Activated naive CD4-positive, alpha-beta T cell treated with anti-CD3 and anti-CD28 coated beads for 36 hours (primary cell): ENCODE results near the gene ARHGEF35. TPM values are rescaled to one million over a fixed set of nuclear protein-coding genes. Genes with fewer than 3 reads are reported as not detected.
"Not testable (repeated sequence)": the region's sequence is repeated elsewhere in the genome, so short reads cannot be mapped to it uniquely, and the experiment has no call there.

Source experiments
- CTCF ChIA-PET: fragments of 350-600 bp; sonication (Branson Sonifier 250); formaldehyde crosslinking; loops from one replicate; lab custom pipeline; 2021; ENCODE audit warnings: antibody characterized with exemption; lab: Charles Lee
- DNase-seq: peaks from one replicate; pipeline ENCODE4 v3.0.0-alpha.2; 2020
- H3K27ac Mint-ChIP-seq: one replicate; pipeline ENCODE4 v1.8.0; 2021; ENCODE audit warnings: mild to moderate bottlenecking, mixed read lengths
- H3K27me3 Mint-ChIP-seq: one replicate; pipeline ENCODE4 v1.8.0; 2021; ENCODE audit warnings: low read depth, mixed read lengths
- H3K36me3 Mint-ChIP-seq: one replicate; pipeline ENCODE4 v1.8.0; 2021; ENCODE audit warnings: low read depth, mixed read lengths
- H3K4me1 Mint-ChIP-seq: one replicate; pipeline ENCODE4 v1.8.0; 2021; ENCODE audit warnings: low read depth, mixed read lengths
- H3K4me3 Mint-ChIP-seq: one replicate; pipeline ENCODE4 v1.8.0; 2021; ENCODE audit warnings: mild to moderate bottlenecking, moderate library complexity, mixed read lengths
- H3K9me3 Mint-ChIP-seq: one replicate; pipeline ENCODE4 v1.8.0; 2021; ENCODE audit warnings: mixed read lengths
- intact Hi-C: fragments of 100-400 bp; cut with micrococcal nuclease; formaldehyde crosslinking; loops from one replicate; pipeline ENCODE4 v1.15.1; 2023
- total RNA-seq, 2 experiments: library from RNA; stranded (reverse); gene quantifications; one replicate each; pipeline ENCODE4 v1.2.3, GENCODE V29; 2021

ARHGEF35 gene
- total RNA-seq, 2 experiments from 2014 or later: 6.5 to 7.6 TPM

DNA sequence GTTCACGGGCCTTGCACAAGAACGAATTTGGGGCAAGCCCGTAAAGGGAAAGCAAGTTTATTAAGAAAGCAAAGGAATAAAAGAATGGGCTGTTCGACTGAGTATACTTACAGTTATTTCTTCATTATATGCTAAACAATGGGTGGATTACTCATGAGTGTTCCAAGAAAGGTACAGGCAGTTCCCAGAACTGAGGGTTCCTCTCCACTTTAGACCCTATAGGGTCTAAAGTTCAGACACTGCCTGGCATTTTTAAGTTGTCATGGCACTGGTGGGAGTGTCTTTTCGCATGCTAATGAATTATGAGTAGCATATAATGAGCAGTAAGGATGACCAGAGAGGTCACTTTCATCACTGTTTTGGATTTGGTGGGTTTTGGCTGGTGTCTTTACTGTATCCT, 9.7 kb upstream of the ARHGEF35 start:
- H3K4me3 Mint-ChIP-seq, H3K36me3 Mint-ChIP-seq, intact Hi-C loops, H3K27ac Mint-ChIP-seq, H3K9me3 Mint-ChIP-seq, DNase-seq, CTCF ChIA-PET, H3K4me1 Mint-ChIP-seq, H3K27me3 Mint-ChIP-seq: not testable (repeated sequence)

DNA sequence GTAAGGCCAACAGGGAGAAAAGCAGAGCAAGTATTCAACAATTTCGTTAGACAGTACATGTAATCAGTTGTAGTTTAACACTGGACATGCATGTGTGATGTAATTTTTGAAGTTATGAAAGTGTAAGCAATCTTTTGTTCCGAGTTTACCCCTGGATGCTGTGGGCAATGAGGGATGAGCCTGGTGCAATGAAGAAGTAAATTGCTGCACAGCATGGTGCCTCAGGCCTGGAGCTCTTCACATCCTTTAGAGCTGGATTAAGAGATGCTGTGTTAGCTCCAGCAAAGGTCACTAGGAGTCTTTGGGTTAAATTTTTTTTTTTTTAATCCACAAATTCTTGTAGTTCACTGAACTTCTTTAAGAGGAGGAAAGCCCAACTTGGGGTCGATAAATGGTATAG, 7.5 kb upstream of the ARHGEF35 start:
- CTCF ChIA-PET, H3K9me3 Mint-ChIP-seq, H3K4me1 Mint-ChIP-seq, intact Hi-C loops, DNase-seq, H3K36me3 Mint-ChIP-seq, H3K27me3 Mint-ChIP-seq, H3K27ac Mint-ChIP-seq, H3K4me3 Mint-ChIP-seq: not testable (repeated sequence)

DNA sequence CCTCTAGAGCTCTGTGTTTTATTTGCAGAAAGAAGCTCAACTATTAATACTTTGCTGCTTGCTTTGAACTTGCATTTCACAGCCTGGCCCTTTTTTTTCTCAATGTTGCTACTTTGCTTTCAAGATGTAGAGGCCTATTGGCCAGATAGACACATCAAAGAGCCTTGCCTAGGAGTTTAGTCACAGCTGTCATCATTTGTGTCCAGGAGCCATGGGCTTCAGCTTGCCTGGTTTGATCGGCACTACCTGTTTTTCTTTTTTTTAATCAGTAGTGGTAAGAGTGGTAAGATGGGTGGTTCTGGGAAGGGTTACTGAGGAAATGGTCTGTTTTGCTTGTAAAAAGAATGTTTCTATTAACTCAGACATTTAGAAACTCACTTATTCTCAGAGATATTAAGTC, 6.3 kb upstream of the ARHGEF35 start:
- H3K27me3 Mint-ChIP-seq, H3K4me3 Mint-ChIP-seq, H3K36me3 Mint-ChIP-seq, CTCF ChIA-PET, H3K9me3 Mint-ChIP-seq, H3K27ac Mint-ChIP-seq, DNase-seq, intact Hi-C loops: not testable (repeated sequence)
- H3K4me1 Mint-ChIP-seq: peaks cover 12% of the 10 kb centered on the region

DNA sequence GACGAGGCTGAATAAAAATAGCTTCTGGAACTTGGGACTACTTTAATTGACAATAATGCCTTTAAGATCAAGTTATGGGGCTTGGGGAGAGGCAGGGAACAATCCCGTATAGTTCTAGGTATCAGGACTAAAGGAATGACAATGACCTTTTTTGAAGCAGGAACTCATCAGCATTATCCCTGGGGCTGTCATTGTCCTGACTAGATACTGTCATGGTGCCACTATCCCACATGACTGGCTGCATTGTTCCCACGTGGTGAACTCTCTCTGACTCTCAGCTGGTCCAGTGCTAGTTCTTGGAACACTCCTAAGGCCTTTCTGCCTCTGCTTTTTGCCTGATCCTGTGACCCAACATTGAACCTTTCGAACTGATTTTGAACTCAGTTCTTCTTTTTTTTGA, 3.3 kb upstream of the ARHGEF35 start:
- CTCF ChIA-PET, H3K36me3 Mint-ChIP-seq, intact Hi-C loops: not testable (repeated sequence)

DNA sequence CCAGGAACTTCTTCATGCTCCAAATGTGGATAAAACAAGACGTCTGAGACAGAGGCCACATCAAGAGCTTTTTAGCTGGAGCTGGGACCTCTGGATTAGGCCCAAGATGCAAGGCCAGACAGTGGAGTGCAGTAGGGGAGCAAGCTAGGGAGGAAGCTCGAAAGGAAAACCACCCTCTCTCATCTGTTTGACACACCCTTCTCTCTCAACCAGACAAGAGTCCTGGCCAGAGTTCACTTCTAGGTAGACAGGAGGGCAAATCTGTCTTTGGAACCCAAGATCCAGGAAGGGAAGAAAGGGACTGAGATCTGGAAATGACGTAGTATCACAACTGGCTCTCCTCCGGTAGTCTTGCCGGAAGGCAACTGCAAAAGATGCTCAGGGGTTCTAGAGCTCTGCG, 1.2 kb downstream of the ARHGEF35 start:
- H3K4me1 Mint-ChIP-seq: peaks cover 12% of the 10 kb centered on the region
- intact Hi-C loops, CTCF ChIA-PET, H3K36me3 Mint-ChIP-seq, H3K27ac Mint-ChIP-seq, H3K27me3 Mint-ChIP-seq, H3K9me3 Mint-ChIP-seq, H3K4me3 Mint-ChIP-seq, DNase-seq: not testable (repeated sequence)

More for the DNA sequence above, 3.3 kb upstream of the ARHGEF35 start:
- not testable (repeated sequence) for DNase-seq, H3K27me3 Mint-ChIP-seq, H3K9me3 Mint-ChIP-seq, H3K27ac Mint-ChIP-seq, H3K4me3 Mint-ChIP-seq
- peaks cover 14% of the 10 kb centered on the region for H3K4me1 Mint-ChIP-seq

DNA sequence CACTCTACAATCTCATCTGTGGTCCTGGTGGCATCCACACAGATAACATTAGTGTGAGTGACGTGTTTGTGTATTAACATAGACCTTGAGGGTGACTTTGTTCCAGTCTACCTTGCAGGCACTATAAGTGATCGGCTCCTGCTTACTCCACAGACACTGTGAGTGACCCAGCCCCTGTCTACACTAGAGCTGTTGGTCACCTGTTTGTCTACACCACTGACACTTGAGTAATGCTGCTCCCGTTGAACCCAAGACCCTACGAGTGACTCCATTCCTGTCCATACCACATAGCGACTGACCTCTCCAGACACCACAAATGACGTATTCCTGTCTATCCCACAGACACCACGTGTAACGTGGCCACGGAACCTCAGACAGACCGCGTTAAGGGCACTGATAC, 1.9 kb downstream of the ARHGEF35 start:
- H3K36me3 Mint-ChIP-seq, H3K4me3 Mint-ChIP-seq, DNase-seq, H3K27ac Mint-ChIP-seq, H3K4me1 Mint-ChIP-seq, H3K27me3 Mint-ChIP-seq, CTCF ChIA-PET, H3K9me3 Mint-ChIP-seq, intact Hi-C loops: not testable (repeated sequence)

DNA sequence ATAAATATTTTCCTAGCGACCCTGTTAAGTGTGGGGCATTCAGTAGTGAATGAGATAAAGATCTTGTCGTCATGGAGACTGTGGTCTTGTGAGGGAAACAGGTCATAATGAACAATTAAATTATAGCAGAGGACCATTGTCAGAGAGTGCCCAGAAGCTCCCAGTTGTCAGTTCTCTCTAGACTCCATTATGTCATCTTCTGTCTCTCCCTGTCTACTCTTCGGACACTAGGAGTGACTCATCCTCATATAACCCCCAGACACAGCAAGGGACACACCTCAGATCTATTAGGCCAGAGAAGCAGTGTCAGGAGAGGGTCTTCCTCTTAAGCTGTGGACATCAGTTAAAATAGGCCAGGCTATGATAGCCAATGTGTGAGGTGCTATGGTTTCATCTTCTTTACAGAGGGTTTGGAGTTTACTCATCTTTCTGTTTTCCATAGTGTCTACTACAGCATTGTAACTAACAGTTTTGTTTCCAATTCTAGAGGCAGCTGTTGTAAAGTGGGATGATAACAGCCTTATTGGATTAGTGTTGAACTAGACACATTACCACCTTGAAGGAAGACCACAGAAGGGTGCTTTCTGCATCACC, 7.0 kb downstream of the ARHGEF35 start:
- H3K4me3 Mint-ChIP-seq, H3K27ac Mint-ChIP-seq, H3K36me3 Mint-ChIP-seq, H3K4me1 Mint-ChIP-seq, DNase-seq, CTCF ChIA-PET, H3K9me3 Mint-ChIP-seq, intact Hi-C loops, H3K27me3 Mint-ChIP-seq: not testable (repeated sequence)

DNA sequence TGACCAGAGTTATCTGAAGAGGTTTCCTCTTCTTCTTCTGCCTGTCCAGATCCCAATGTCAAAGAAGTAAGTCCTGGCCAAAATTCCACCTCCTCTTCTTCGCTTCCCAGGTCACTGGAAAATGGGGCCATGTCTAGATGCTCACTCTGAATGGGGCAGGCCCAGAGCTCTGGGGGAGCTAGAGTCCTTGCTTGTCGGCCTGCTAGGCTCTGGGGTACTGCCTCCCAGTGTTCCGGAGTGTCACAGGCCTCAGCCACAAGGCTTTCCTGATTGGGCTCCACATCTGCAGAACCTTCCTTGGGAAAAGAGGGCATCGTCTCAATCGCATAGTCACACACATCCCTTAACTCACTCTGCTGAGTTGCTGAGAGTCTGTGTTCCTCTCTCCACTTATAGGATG, 7.8 kb downstream of the ARHGEF35 start:
- H3K27ac Mint-ChIP-seq, intact Hi-C loops, H3K4me3 Mint-ChIP-seq, H3K9me3 Mint-ChIP-seq, H3K36me3 Mint-ChIP-seq, H3K4me1 Mint-ChIP-seq, CTCF ChIA-PET, H3K27me3 Mint-ChIP-seq, DNase-seq: not testable (repeated sequence)

DNA sequence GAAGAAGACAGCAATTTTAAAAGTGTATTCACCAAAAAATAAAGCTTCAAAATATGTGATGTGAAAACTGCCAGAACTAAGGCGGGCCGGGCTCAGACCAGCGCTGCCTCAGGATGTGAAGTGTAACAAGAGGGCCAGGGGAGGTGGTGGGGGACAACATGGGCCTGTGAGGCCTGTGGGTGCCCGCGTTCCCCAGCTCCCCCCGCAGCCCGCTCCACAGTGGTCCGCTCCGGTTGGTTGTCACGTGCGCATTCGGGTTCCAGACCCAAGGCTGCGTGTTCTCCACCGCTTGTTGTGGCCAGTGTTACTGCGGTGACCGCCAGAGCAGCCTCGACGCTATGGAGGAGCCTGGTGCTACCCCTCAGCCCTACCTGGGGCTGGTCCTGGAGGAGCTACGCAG, 12.5 kb downstream of the ARHGEF35 start, which contains the start of gene CTAGE4:
TSS of gene CTAGE4 (plus strand) at position 301 of the 400 bp plus-strand sequence. CDS start at position 339, 38 bp downstream.
- DNase-seq, intact Hi-C loops, H3K4me3 Mint-ChIP-seq, H3K27ac Mint-ChIP-seq, H3K36me3 Mint-ChIP-seq, H3K9me3 Mint-ChIP-seq, CTCF ChIA-PET, H3K27me3 Mint-ChIP-seq, H3K4me1 Mint-ChIP-seq: not testable (repeated sequence)

DNA sequence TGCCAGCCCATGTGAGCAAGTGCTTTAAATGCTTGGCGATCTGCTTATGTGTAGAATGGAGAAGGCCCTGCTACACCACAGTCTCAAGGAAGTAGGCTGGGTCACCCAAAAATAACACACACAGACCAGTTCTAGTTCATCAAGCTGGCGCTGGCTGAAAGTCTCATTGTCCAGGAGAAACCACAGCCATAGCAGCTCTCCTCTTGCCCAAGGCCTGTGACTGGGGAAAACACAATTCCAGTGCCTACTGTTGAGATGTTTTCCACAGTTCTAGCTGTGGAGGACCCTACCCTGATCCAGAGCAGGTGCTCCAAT, 16.5 kb downstream of the ARHGEF35 start:
- DNase-seq, H3K27ac Mint-ChIP-seq, H3K36me3 Mint-ChIP-seq, H3K27me3 Mint-ChIP-seq, H3K9me3 Mint-ChIP-seq, H3K4me1 Mint-ChIP-seq, CTCF ChIA-PET, H3K4me3 Mint-ChIP-seq: not testable (repeated sequence)
- intact Hi-C loops: loop anchor here (5.0 kb wide), 2 partner anchors 213 to 258 kb away; no protein-coding TSS in a partner anchor

DNA sequence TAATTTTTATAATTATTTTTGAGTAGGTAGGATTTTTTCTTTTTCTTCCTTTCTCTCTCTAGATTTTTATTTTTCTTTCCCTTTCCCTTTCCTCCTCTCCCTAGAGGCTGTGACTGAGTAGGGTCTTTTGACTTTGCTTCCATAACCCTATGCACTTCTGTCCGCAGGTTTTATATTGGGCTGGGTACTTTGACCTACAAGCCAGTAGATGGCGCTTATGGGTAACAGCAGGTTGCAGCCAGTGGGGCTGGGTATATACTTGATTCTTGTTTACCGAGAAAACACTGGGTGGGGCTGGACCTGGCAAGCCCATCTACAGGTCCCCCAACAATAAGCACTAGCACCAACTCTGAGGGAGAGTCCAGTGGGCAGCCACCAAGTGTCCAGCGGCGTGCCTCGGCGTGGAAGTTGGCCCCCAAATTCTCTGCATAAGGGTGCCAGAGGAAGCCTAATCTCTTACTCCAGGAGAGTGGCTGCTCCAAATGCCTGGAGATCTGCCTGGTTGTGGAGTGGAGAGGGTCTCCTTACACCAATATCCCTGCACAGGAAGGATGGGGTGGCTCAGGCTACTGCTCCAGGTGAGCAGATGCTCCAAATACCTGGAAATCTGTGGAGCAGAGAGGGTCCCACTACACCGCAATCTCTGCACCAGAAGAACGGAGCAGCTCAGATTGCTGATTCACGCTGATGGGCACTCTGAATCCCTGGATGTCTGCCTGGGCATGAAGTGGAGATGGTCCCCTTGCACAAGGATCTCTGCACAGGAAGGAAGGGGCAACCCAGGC, 17.1 kb downstream of the ARHGEF35 start:
- CTCF ChIA-PET: interaction anchor here (1.2 to 1.5 kb wide), 4 partner anchors 10 to 263 kb away, joined by 3 to 5 read pairs (median 3); no protein-coding TSS in a partner anchor
- not testable (repeated sequence) for H3K27ac Mint-ChIP-seq, H3K27me3 Mint-ChIP-seq, H3K36me3 Mint-ChIP-seq, H3K9me3 Mint-ChIP-seq, H3K4me1 Mint-ChIP-seq, H3K4me3 Mint-ChIP-seq
- peak; percentile 52 for DNase-seq
- intact Hi-C loops: loop anchor here (5.0 kb wide), 2 partner anchors 214 to 259 kb away; no protein-coding TSS in a partner anchor

DNA sequence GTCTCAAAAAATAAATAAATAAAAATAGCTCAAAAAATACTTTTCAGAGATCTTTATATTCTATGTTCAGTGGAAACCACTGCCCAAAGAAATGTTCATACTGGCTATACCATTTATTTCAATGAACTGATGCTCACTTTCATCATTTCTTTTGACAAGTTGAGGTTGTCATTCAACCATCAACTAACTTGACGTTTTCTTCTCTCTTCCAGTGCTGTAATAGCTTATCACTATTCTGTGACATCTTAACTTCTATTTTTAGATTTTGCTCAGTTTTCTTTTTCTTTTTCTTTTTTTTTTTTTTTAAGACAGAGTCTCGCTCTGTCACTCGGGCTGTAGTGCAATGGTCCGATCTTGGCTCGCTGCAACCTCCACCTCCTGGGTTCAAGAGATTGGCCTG, 21.0 kb downstream of the ARHGEF35 start:
- Mint-ChIP-seq H3K4me3 (no peak overlapping the region), H3K27me3 (peaks cover 2% of the 10 kb centered on the region), H3K4me1 (peaks cover 5% of the 10 kb centered on the region), H3K36me3 (peaks cover 2% of the 10 kb centered on the region), H3K27ac (no peak overlapping the region), H3K9me3 (peaks cover 10% of the 10 kb centered on the region)
- CTCF ChIA-PET: no interaction called here
- no peak for DNase-seq
- intact Hi-C loops: loop anchor here (5.0 kb wide), 2 partner anchors 218 to 263 kb away; no protein-coding TSS in a partner anchor
